ENCODE data around the gene LGALS8.

Gene LGALS8

GRCh38 chr1:236526079-236526478 lies 2.3 kb downstream of the LGALS8 start:
- H3K9ac ChIP-seq, result no peak overlapping the region
- H4K20me1 ChIP-seq (ENCODE audit: insufficient read depth), result no peaks in the 10 kb centered on the region
- H3K4me1 ChIP-seq (ENCODE audit: low read depth, poor library complexity, severe bottlenecking), result no peaks in the 10 kb centered on the region
- no peaks in the 10 kb centered on the region for H3K27me3 ChIP-seq (ENCODE audit: insufficient read depth, low read depth)
- no peaks in the 10 kb centered on the region for H3K36me3 ChIP-seq (ENCODE audit: insufficient read depth)
- TF ChIP-seq CTCF (conservative IDR thresholded peaks at IDR 0.05; ENCODE audit: low read depth, low read length), result no peak
- no peak overlapping the region for H2AFZ ChIP-seq (ENCODE audit: low read depth)
- H3K4me3 ChIP-seq (IDR thresholded peaks at IDR 0.05; ENCODE audit: insufficient read depth, low read depth, low read length), result no peak overlapping the region
- H3K79me2 ChIP-seq (ENCODE audit: insufficient read depth, low read depth), result no peaks in the 10 kb centered on the region
- no peak overlapping the region for H3K4me2 ChIP-seq
- H3K27ac ChIP-seq, result no peak overlapping the region

DNA sequence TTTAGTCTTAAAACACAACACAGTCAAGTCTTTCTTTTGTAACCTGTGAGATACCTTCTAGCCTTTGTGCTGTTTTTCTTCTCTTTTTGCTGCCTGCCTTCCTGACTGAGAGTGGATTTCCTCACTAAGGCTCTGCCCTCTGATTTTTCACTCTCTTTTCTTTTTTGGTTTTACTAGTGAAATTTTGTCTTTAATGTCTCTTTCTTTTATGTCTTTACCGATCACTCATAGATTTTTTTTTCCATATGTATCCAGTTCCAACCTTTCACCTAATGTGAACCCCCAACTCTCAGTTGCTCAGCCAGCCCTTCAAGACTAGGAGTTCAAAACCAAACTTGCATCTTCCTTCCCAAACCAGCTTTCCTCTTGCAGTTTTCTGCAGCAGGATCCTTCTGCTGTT lies 6.5 kb downstream of the LGALS8 start:
- no peak overlapping the region for H2AFZ ChIP-seq (ENCODE audit: low read depth)
- H3K4me2 ChIP-seq, result no peak overlapping the region
- no peaks in the 10 kb centered on the region for H3K36me3 ChIP-seq (ENCODE audit: insufficient read depth)
- no peak overlapping the region for H3K9ac ChIP-seq
- no peak overlapping the region for H3K27ac ChIP-seq
- no peaks in the 10 kb centered on the region for H3K4me1 ChIP-seq (ENCODE audit: low read depth, poor library complexity, severe bottlenecking)
- no peak for TF ChIP-seq CTCF (conservative IDR thresholded peaks at IDR 0.05; ENCODE audit: low read depth, low read length)
- H3K79me2 ChIP-seq (ENCODE audit: insufficient read depth, low read depth), result no peaks in the 10 kb centered on the region
- H3K4me3 ChIP-seq (IDR thresholded peaks at IDR 0.05; ENCODE audit: insufficient read depth, low read depth, low read length), result no peak overlapping the region
- no peaks in the 10 kb centered on the region for H3K27me3 ChIP-seq (ENCODE audit: insufficient read depth, low read depth)
- H4K20me1 ChIP-seq (ENCODE audit: insufficient read depth), result no peaks in the 10 kb centered on the region

GRCh38 chr1:236530959-236531358 lies 7.2 kb downstream of the LGALS8 start:
- Histone ChIP-seq H4K20me1 (ENCODE audit: insufficient read depth) (no peaks in the 10 kb centered on the region), H3K4me2 (no peak overlapping the region), H3K79me2 (ENCODE audit: insufficient read depth, low read depth) (no peaks in the 10 kb centered on the region), H3K4me3 (IDR thresholded peaks at IDR 0.05; ENCODE audit: insufficient read depth, low read depth, low read length) (no peak overlapping the region), H3K9ac (no peak overlapping the region), H3K4me1 (ENCODE audit: low read depth, poor library complexity, severe bottlenecking) (no peaks in the 10 kb centered on the region), H3K27ac (no peak overlapping the region), H2AFZ (ENCODE audit: low read depth) (no peak overlapping the region), H3K27me3 (ENCODE audit: insufficient read depth, low read depth) (no peaks in the 10 kb centered on the region), H3K36me3 (ENCODE audit: insufficient read depth) (no peaks in the 10 kb centered on the region)
- TF ChIP-seq CTCF (conservative IDR thresholded peaks at IDR 0.05; ENCODE audit: low read depth, low read length), result no peak

DNA sequence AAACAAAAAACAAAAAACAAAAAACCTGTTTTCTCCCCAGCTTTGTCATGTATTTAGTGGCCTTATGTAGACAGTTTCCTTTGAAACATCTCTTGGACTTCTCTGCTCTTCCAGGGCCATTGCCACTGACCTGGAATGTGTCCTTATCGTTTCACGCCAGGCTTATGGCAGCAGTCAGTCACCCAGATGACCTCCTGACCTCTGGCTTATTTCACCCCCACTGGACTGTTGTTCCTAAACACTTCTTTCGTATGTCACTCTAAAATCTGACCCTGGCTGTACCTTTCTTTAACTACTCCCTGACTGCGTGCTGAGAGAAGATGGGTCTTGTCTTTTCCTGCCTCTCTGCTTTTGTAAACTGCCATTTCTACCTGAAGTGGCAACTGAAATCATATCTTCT lies 9.1 kb downstream of the LGALS8 start:
- H3K27ac ChIP-seq, result no peak overlapping the region
- TF ChIP-seq CTCF (conservative IDR thresholded peaks at IDR 0.05; ENCODE audit: low read depth, low read length), result no peak
- no peaks in the 10 kb centered on the region for H4K20me1 ChIP-seq (ENCODE audit: insufficient read depth)
- no peaks in the 10 kb centered on the region for H3K36me3 ChIP-seq (ENCODE audit: insufficient read depth)
- no peak overlapping the region for H3K4me2 ChIP-seq
- H3K9ac ChIP-seq, result no peak overlapping the region
- H3K27me3 ChIP-seq (ENCODE audit: insufficient read depth, low read depth), result no peaks in the 10 kb centered on the region
- no peak overlapping the region for H3K4me3 ChIP-seq (IDR thresholded peaks at IDR 0.05; ENCODE audit: insufficient read depth, low read depth, low read length)
- H3K79me2 ChIP-seq (ENCODE audit: insufficient read depth, low read depth), result no peaks in the 10 kb centered on the region
- no peaks in the 10 kb centered on the region for H3K4me1 ChIP-seq (ENCODE audit: low read depth, poor library complexity, severe bottlenecking)
- H2AFZ ChIP-seq (ENCODE audit: low read depth), result no peak overlapping the region

Data from KMS-11 (cell line).